SK-N-SH treated with all-trans-retinoic acid at 6 μM for 48 hours (cell line): ENCODE results near the gene BLOC1S2.

Experiments used
- ARNTL ChIP-seq: fragments of 450-650 bp; formaldehyde crosslinking; IDR thresholded peaks from 2 replicates; pipeline ENCODE4 v1.5.0; 2020; ENCODE audit warnings: low read depth, mild to moderate bottlenecking, moderate library complexity, borderline replicate concordance
- CSDC2 ChIP-seq: fragments of 250-450 bp; sonication (Bioruptor Pico); IDR thresholded peaks from 2 replicates; pipeline ENCODE4 v1.5.0; 2020; ENCODE audit warnings: mild to moderate bottlenecking, moderate library complexity
- ESRRG ChIP-seq: fragments of 250-450 bp; sonication (Bioruptor Pico); IDR thresholded peaks from 2 replicates; pipeline ENCODE4 v1.6.1; 2021; ENCODE audit warnings: mild to moderate bottlenecking
- GLIS3 ChIP-seq: fragments of 250-450 bp; sonication (Bioruptor Pico); IDR thresholded peaks from 2 replicates; pipeline ENCODE4 v1.5.0; 2020; ENCODE audit warnings: mild to moderate bottlenecking, moderate library complexity
- ISL1 ChIP-seq: fragments of 250-450 bp; sonication (Bioruptor Pico); IDR thresholded peaks from 2 replicates; pipeline ENCODE4 v2.1.2; 2022; ENCODE audit warnings: mild to moderate bottlenecking, moderate library complexity
- PPARA ChIP-seq: fragments of 250-450 bp; sonication (Bioruptor Pico); IDR thresholded peaks from 2 replicates; pipeline ENCODE4 v1.5.0; 2020; ENCODE audit warnings: mild to moderate bottlenecking, borderline replicate concordance
- RARB ChIP-seq: fragments of 250-450 bp; sonication (Bioruptor Pico); IDR thresholded peaks from 2 replicates; pipeline ENCODE4 v1.8.0; 2021; ENCODE audit warnings: mild to moderate bottlenecking, moderate library complexity
- TOX ChIP-seq: fragments of 250-450 bp; sonication (Bioruptor Pico); IDR thresholded peaks from 2 replicates; pipeline ENCODE4 v1.8.0; 2021; ENCODE audit warnings: mild to moderate bottlenecking, moderate library complexity, borderline replicate concordance
- ZFP3 ChIP-seq: fragments of 250-450 bp; sonication (Bioruptor Pico); IDR thresholded peaks from 2 replicates; pipeline ENCODE4 v1.5.0; 2020; ENCODE audit warnings: mild to moderate bottlenecking, moderate library complexity
- ZNF565 ChIP-seq: fragments of 450-650 bp; formaldehyde crosslinking; conservative IDR thresholded peaks from 2 replicates; pipeline ENCODE4 v1.5.0; 2020; ENCODE audit warnings: low read depth, mild to moderate bottlenecking, moderate library complexity
- ZNF70 ChIP-seq: fragments of 450-650 bp; formaldehyde crosslinking; IDR thresholded peaks from 2 replicates; pipeline ENCODE4 v1.5.0; 2020; ENCODE audit warnings: mild to moderate bottlenecking, moderate library complexity
- ZNF8 ChIP-seq: fragments of 450-650 bp; formaldehyde crosslinking; IDR thresholded peaks from 2 replicates; pipeline ENCODE4 v1.5.0; 2020; ENCODE audit warnings: mild to moderate bottlenecking, moderate library complexity
- TF ChIP-seq, protein P1 (sequence below): fragments of 250-450 bp; sonication (Bioruptor Pico); IDR thresholded peaks from 2 replicates; pipeline ENCODE4 v1.8.0; 2021; ENCODE audit warnings: low read depth, mild to moderate bottlenecking, moderate library complexity, borderline replicate concordance

DNA sequence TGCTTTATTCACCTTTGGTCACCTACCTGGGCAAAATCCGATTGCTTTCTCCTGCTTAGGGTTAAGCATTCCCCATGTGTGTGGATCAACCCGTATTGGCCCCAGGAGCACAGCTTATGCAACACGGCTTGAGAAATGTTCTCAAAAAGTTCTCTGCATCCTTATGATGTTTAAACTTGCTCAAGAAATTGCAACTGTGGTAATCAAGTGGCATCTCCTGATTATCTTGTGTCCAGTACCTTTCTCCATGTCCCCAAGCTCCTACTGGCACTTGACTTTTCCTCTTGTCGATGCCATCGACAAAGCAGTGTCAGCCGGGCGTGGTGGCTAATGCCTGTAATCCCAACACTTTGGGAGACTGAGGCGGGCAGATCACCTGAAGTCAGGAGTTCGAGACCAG is 48.3 kb upstream of the BLOC1S2 start:
- TF ChIP-seq ESRRG (CRISPR knock-in tag) (no peak), RARB (CRISPR knock-in tag) (no peak), ZFP3 (CRISPR knock-in tag) (no peak), ISL1 (CRISPR knock-in tag) (no peak), PPARA (CRISPR knock-in tag) (no peak), ARNTL (CRISPR knock-in tag) (no peak), TOX (CRISPR knock-in tag) (no peak), ZNF70 (CRISPR knock-in tag) (no peak), ZNF565 (no peak), GLIS3 (CRISPR knock-in tag) (no peak), CSDC2 (CRISPR knock-in tag) (no peak), ZNF8 (CRISPR knock-in tag) (no peak)
- TF ChIP-seq, protein P1, sequence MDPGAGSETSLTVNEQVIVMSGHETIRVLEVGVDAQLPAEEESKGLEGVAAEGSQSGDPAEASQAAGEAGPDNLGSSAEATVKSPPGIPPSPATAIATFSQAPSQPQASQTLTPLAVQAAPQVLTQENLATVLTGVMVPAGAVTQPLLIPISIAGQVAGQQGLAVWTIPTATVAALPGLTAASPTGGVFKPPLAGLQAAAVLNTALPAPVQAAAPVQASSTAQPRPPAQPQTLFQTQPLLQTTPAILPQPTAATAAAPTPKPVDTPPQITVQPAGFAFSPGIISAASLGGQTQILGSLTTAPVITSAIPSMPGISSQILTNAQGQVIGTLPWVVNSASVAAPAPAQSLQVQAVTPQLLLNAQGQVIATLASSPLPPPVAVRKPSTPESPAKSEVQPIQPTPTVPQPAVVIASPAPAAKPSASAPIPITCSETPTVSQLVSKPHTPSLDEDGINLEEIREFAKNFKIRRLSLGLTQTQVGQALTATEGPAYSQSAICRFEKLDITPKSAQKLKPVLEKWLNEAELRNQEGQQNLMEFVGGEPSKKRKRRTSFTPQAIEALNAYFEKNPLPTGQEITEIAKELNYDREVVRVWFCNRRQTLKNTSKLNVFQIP: no peak
